GM21367 (cell line): ENCODE results near the gene MAG.

Experiments used
- ATAC-seq: cut with Tn5 transposase; IDR thresholded peaks from one replicate; pipeline ENCODE4 v1.9.1; 2021; ENCODE audit not compliant: unreplicated experiment

The MAG gene

DNA sequence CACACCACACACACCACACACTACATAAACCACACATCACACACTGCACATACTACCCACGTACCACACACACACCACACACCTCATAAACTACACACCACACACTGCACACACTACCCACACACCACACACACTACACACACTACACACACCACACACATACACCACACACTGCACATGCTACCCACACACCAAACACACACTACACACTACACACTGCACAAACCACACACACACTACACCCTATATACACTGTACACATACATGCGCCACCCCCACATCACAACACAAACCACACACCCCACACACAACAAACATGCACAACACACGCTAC is 5.5 kb downstream of the MAG start:
- ATAC-seq = no peak

DNA sequence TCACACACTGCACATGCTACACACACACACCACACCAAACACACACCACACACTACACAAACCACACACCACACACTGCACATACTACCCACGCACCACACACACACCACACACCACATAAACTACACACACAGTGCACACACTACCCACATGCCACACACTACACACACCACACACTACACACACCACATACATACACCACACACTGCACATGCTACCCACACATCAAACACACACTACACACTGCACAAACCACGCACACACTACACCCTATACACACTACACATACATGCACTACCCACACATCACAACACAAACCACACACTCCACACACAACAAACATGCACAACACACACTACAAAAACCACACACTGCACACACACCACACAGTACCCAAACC is 6.0 kb downstream of the MAG start:
- ATAC-seq = no peak

DNA sequence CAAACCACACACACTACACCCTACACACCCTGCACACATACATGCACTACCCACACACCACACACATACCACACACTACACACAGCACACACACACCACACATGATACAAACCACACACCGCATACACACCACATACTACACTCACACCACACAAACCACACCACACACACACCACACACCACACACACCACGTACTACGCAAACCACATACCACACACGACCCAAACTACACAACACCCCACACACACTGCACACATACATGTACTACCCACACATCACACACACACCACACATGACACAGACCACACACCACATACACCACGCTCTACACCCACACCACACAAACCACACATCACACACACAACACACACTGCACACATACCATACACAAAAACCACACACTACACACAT is 6.6 kb downstream of the MAG start:
- no peak for ATAC-seq

DNA sequence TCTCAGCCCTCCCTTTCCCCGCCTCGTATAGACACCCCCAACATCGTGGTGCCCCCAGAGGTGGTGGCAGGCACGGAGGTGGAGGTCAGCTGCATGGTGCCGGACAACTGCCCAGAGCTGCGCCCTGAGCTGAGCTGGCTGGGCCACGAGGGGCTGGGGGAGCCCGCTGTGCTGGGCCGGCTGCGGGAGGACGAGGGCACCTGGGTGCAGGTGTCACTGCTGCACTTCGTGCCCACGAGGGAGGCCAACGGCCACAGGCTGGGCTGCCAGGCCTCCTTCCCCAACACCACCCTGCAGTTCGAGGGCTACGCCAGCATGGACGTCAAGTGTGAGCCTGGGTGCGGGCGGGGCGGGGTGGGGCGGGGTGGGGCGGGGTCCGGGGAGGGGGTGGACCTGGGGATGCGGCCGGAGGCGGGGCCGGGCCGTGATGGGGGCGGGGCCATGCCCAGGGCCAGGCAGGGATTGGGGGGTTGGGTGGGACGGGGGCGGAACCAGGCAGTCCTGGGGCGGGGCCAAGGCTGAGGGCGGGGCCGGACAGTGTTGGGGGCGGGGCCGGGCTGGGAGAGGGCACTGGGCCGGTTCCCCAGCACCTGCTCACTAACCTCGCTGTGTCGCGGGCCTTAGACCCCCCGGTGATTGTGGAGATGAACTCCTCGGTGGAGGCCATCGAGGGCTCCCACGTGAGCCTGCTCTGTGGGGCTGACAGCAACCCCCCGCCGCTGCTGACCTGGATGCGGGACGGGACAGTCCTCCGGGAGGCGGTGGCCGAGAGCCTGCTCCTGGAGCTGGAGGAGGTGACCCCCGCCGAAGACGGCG is 7.8 kb downstream of the MAG start:
- ATAC-seq = no peak

DNA sequence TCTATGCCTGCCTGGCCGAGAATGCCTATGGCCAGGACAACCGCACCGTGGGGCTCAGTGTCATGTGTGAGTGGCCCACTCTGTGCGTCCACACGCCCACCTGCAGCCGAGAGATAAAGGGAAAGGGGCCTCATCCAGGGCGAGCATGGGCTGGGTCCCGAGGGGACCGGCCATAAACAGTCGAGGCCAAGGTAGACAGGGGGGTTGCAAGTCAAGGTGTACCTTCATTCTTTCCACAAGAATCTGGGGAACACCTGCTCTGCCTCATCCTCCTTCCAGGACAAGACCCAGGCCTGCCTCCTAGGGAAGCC is 8.3 kb downstream of the MAG start:
- ATAC-seq = no peak

DNA sequence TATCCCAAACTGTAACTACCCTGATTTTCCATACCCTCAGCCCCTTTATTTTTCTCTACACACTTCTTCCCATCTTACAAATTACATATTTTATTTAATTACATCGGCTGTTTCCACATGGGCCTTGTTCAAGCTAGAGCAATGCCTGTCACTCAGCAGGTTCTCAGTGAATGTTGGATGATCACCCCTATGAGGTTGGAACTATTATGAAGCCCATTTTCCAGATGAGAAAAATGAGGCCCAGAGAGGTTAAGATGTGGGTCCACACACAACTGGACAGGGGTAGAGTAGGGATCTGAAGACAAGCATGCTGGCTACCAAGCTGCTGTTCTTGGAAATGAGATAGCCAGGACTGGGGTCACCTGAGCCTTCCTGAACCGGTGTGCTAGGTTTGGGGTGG is 10.0 kb downstream of the MAG start:
- no peak for ATAC-seq

DNA sequence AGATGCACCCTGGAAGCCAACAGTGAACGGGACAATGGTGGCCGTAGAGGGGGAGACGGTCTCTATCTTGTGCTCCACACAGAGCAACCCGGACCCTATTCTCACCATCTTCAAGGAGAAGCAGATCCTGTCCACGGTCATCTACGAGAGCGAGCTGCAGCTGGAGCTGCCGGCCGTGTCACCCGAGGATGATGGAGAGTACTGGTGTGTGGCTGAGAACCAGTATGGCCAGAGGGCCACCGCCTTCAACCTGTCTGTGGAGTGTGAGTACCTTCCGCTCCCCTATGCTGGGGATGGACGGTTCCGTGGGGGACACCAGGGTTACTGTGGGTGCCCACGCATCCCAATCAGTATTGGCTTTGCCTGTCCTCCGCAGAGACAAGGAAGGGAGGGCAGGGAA is 10.5 kb downstream of the MAG start:
- ATAC-seq = no peak

DNA sequence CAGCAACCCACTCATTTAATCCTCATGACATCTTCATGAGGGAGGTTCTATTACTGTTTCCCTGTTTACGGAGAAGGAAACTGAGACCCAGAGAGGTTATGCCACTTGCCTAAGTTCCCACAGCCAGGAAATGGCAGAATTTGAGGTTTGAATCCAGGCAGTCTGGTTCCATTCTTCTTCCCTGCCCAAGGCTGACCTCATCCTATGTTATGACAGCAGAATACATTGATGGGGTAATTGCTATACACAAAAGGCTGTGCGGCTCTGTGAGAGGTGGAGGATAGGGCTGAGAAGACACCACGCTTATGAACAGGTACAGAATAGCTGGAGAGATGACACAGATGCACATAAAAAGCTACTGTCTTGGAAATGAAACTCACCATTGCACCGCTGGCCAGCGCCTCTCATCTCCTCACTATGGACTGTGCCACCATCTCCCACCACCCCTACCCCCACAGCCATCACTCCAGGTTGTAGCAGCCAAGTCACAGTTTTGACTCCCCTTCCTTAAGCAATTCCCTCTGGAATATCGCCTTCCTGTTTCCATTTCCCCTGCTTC is 11.5 kb downstream of the MAG start:
- no peak for ATAC-seq

DNA sequence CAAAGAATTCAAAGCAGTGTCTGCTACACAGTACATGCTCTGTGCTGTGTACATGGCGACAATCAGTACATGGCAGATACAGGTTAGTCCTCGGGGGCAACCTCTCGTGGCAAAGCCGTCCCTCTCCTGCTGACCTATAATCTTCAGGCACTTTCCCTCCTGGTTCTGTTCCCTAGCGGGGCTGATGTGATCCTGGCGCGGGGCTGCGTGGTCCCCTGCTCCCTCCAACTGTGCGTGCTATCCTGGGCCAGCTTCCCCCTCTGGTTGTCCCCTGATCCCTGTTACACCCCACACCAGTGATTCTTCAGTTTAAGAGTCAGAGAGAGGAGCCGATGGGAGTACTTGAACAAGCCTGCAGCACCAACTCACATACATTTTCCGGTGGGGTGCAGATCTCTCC is 12.1 kb downstream of the MAG start:
- ATAC-seq = no peak

DNA sequence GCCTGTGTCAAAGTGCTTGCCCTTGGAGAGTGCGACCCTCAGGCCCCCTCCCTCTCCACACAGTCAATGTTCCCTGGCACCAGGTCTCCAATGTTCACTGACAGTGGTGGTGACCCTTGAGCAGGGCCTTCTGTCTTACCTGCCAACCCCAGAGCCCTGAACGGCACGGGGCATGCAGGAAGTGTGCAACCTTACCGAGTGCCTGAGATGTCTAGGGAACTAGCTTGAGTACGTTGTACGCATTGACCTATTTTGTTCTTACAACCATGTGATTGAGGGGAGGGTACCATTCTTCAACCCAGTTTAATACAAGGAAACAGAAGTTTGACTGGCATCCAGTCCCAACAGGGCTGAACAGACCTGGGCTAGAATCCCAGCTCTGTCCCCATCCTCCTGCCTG is 13.2 kb downstream of the MAG start:
- ATAC-seq = no peak

DNA sequence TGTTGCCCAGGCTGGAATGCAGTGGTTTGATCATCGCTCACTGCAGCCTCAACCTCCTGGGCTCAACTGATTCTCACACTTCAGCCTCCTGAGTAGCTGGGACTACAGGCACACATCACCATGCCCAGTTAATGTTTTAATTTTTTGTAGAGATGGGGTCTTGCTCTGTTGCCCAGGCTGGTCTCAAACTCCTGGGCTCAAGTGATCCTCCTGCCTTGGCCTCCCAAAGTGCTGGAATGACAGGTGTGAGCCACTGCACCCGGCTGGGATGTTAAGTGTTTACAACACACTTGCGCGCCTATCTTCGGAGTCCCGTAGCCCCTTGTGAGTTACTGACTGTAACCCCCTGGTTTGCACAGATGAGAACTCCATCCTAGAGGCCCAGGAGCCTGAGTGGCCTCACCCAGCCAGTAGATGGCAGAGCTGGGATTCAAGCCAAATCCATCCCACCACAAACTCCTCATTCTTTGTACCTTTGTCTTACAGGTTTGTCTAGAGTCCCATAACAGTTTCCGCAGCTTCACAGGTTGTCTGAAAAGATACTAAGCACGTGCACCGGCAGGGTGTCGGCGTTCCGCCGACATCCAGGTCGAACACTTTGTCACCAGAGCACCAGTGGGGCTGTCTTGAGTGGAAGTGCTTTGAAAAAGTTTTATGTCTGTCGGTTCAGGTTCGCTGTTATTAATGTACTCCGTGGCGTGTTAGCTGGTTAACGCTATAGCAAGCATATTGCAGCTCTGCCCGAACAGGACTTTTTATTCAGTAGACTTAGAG is 14.7 kb downstream of the MAG start:
- ATAC-seq = no peak

DNA sequence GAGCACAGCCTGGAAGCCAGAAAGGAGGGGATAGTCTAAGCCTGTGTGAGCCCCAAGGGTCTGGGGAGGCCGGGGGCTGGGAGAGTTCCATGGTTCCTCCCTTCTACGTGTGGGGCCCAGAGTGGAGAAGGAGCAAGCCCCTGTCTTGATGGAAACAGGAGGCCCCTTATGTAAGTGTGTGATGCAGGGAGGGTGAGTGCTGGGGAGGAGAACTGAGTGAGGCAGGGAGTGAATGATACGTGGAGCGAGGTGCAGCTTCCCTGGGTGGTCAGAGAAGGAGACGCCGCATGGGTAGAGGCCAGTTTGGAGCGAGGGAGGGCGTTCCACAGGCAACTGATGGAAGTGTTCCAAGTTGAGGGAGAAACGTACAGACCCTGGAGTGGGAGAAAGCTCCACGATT is 16.0 kb downstream of the MAG start:
- no peak for ATAC-seq

DNA sequence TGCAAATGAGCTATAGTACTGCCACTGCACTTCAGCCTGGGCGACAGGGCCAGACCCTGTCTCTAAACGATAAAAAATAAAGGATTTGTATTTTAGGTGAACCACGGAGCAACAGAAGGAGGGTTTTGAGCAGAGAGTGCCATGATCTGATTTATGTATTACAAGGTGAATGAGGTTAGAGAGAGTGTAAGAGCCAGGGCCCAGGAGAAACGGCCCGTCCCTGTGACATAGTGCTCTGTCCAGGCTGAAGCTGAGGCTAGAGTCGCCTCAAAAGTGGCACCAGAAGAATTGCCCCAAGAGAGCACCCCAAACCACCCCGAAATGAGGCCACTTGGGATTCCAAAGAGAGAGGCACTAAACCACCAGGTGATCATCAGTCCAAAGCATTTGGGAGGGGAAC is 16.9 kb downstream of the MAG start:
- ATAC-seq = no peak

DNA sequence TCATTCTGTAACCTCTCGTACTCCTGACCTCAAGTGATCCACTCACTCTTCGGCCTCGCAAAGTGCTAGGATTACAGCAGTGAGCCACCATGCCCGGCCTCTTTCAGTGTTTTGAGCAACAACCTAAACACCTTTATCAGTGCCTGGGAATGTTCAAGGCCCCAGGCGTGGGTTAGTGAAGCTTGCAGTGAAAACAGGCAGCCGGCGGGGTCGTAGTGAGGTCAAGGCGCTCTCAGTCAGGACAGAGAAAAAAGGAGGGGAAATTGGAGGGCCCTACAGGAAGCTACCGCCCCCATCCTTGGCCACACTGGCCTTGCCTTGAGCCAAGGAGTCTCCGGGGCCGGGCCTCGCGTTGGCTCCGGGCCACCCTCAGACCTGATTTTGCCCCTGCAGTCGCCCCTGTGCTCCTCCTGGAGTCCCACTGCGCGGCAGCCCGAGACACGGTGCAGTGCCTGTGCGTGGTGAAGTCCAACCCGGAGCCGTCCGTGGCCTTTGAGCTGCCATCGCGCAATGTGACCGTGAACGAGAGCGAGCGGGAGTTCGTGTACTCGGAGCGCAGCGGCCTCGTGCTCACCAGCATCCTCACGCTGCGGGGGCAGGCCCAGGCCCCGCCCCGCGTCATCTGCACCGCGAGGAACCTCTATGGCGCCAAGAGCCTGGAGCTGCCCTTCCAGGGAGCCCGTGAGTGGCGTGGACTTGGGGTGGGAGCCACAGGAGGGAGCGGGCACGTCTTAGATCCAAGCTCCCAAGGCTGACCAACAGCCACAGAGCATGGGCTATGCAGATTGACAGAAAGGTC is 17.7 kb downstream of the MAG start:
- no peak for ATAC-seq

DNA sequence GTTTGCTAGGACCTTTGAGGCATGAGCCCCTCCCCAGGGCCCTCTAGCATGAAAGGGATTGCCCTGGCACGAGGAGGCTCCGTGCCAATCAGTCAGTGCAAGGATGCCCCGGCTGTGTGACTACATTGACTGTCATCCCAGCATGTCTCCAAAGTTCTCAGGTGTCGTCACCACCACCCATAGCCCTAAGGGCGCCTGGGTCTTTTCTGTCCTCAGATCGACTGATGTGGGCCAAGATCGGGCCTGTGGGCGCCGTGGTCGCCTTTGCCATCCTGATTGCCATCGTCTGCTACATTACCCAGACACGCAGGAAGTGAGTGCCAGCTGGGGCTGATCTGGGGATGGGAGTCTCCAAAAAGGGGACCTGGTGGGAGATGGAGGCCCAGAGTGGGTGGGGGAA is 18.4 kb downstream of the MAG start:
- no peak for ATAC-seq

DNA sequence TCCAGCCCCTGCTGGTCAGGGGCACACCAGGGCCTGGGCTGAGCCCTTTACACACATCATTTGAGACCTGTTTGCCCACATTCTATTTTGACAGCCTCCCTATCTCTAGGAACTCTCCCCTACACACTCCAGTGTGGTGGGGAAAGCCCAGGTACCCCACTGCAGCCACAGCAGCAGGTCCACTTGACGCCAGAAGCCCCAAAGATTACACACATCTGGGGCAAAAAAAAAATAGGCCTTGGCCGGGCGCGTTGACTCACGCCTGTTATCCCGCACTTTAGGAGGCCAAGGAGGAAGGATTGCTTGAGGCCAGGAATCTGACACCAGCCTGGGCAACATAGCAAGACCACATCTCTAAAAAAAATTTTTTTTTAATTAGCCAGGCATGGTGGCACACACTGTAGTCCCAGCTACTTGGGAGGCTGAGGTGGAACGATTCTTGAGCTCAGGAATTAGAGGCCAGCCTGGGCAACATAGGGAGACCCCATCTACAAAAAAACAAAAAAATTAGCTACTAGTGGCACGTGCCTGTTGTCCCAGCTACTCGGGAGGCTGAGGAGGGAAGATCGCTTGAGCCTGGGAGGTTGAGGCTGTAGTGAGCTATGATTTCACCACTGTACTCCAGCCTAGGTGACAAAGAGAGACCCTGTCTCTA is 19.0 kb downstream of the MAG start:
- no peak for ATAC-seq

DNA sequence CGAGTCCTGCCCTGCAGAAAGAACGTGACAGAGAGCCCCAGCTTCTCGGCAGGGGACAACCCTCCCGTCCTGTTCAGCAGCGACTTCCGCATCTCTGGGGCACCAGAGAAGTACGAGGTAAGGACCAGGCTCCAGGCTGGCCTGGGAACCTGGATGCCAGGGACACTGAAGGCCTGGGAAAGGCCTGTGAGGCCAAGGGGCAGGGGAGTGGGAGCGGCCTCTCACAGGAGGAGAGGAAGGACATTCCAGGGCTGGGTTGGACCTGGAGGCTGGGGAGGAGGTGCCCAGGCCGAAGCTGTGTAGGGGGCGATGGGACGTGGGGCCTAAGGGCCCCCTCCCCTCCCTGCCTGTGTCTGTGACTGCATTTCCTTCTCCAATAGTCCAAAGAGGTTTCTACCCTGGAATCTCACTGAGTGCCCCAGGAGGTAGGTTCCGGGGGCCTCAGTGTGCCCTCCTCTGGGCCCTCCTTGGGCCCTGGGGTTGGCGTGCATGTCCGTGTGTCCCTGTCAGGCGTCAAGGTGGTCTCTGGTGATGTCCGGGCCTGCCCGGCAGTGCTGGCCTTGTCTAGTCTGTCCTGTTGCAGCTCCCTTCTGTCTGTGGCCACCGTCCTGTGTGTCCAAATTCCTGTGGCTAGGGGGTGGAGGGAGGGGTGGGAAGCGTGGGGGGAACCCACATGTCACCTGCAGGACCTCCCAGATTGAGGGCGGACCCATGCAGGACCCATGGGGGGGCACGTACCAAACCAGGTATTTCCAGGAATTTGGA is 20.1 kb downstream of the MAG start:
- ATAC-seq = no peak

DNA sequence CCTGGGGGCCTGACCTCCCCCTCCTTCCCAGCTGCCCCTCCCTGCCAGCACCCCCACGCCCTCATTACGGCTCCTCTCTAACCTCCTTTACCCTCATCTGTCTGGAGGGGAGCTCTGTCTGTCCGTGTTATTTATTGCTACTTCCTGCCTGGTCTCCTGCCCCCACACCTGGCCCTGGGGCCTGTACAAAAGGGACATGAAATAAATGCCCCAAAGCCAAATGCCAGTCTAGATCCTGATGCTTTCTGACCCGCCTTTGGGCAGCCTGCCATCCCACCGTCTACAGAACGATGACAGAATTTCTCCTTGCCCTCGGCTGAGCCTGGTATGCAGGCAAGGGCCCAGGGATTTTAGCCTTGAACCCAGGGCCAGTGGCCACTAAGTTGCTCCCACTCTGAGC is 21.6 kb downstream of the MAG start:
- ATAC-seq = no peak

DNA sequence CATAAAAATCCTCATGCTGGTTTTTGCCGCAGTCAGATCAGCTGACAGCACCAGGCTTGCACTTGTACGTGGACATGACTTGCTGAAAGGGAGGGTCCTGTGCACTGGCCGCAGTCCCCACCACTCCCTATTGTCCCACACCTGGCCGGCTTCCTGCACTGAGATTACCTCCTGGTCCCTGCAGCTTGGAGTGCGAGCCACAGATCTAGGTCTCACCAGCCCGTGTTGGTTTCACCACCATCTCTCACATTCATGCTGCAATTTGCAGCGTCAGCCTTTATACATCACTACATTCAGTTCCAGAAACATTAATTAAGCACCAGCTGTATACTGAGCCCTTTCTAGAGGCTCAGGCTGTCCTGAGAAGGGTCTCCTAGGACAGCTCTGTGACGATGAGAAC is 22.1 kb downstream of the MAG start:
- no peak for ATAC-seq

DNA sequence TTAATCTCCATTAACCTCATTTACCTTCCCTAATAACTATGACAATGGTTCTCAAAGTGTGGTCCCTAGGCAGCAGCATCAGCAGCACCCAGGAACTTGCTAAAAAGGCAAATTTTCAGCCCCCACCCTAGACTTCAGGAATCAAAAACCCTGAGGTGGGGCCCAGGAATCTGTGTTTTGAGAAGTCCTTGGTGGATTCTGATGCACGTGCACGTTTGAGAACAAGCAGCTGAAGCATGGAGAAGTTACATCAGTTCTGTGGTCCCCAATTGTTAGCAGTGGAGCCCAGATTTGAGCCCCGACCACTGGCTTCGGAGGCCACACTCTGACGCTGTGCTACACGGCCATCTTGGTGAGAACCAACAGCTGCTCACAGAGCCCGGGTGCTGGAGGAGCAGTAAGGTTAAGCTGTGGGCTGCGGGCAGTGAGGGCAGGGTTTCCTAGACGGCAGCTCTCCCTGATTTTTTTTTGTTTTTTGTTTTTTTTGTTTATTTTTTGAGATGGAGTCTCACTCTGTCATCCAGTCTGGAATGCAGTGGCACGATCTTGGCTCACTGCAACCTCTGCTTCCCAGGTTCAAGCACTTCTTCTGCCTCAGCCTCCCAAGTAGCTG is 23.0 kb downstream of the MAG start:
- no peak for ATAC-seq
